Skeletal muscle tissue (tissue), 4 donors: Measurements from ENCODE around the gene COMP. TPM values are rescaled to one million over a fixed set of nuclear protein-coding genes. Genes with fewer than 3 reads are reported as not detected.

ENCODE experiments used
- H3K27ac ChIP-seq: one replicate; pipeline ENCODE4 v1.7.0; 2013; ENCODE audit warnings: mild to moderate bottlenecking, low read depth, low read length, inconsistent platforms
- H3K27me3 ChIP-seq, 3 donors: one replicate each; pipeline ENCODE4 v1.7.0; 2013; ENCODE audit warnings: low read length in 3 of 3; ENCODE audit not compliant: control insufficient read depth in 3 of 3, insufficient read depth in 3 of 3
- H3K36me3 ChIP-seq, 3 donors: one replicate each; pipeline ENCODE4 v1.7.0; 2013; ENCODE audit warnings: low read length in 3 of 3; ENCODE audit not compliant: control insufficient read depth in 3 of 3, insufficient read depth in 3 of 3
- H3K4me1 ChIP-seq, 3 donors: one replicate each; pipeline ENCODE4 v1.7.0; 2013; ENCODE audit warnings: low read length in 3 of 3, mild to moderate bottlenecking in 3 of 3; ENCODE audit not compliant: control insufficient read depth in 3 of 3, insufficient read depth in 3 of 3
- H3K4me3 ChIP-seq, 3 donors: one replicate each; pipeline ENCODE4 v1.7.0; 2013; ENCODE audit warnings: low read length in 3 of 3
- H3K9ac ChIP-seq, 3 donors: one replicate each; pipeline ENCODE4 v1.7.0; 2013; ENCODE audit warnings: low read length in 3 of 3, mild to moderate bottlenecking in 3 of 3, moderate library complexity in 2 of 3, low read depth in 1 of 3
- H3K9me3 ChIP-seq, 3 donors: one replicate each; pipeline ENCODE4 v1.7.0; 2013; ENCODE audit warnings: low read length in 3 of 3; ENCODE audit not compliant: control insufficient read depth in 3 of 3
- total RNA-seq: library from RNA; depleted of rRNA; stranded (reverse); fragments of >200 nt; gene quantifications from one replicate; pipeline ENCODE4 v1.2.3, GENCODE V29; 2014
- donor health status: Osteomylitis.

COMP gene
- total RNA-seq, 1 donor from 2014 or later, result 15.7 TPM

DNA sequence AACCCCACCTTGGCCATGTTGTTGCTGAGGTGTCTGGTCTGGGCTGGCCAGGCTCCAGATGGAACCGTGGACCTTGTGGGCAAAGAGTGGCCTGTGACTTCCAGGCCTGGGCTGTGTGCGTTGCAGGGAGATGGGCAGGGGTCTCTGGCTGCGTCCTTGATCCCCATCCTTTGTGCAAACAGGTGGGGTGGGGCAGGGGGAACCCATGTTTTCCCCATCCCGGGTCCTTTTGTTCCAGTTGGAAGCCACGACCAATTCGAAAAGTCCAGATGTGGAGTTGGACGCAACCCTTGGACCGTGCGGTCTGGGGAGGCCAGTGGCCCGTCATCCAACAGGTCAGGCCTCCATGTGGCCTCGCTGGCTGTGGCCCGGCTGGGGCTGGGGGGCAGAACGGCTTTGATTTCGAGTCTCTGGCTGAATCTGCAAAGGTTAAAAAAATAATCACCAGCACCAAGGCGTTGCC lies 13.1 kb upstream of the COMP start:
- no peaks in the 10 kb centered on the region for H3K9me3 ChIP-seq
- H3K27ac ChIP-seq, result no peak overlapping the region
- no peak overlapping the region for H3K9ac ChIP-seq
- H3K4me3 ChIP-seq, result no peak overlapping the region
- H3K4me1 ChIP-seq, result no peaks in the 10 kb centered on the region
- no peaks in the 10 kb centered on the region for H3K36me3 ChIP-seq
- H3K27me3 ChIP-seq, result peaks cover 13 to 33% (median 13%) of the 10 kb centered on the region in 3 donors

DNA sequence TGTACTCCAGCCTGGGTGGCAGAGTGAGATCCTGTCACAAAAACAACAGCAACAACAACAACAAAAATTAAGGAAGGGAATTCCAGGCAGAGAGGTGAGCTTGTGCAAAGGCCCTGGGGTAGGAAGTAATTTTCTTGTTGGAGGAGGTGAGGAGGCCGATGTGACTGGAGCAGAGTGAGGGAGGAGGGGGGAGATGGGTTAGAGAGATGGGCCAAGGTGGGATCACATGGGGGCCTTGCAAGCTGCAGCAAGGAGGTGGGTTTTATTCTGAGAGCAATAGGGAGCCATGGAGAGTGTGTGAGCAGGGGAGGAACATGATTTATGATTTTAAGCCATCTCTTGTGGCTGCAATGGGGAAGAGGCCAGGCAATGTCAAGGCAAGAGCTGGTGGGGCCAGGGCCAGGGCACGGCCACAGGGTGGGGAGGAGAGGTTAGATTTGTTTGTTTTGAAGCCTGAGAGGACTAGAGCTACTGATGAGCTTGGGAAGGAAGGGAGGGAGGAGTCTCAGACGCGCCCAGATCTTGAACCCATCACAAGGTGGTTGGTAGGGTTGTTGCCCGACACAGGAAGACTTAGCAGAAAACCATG lies 12.5 kb upstream of the COMP start:
- Histone ChIP-seq H3K4me1 (no peaks in the 10 kb centered on the region), H3K9me3 (no peaks in the 10 kb centered on the region), H3K4me3 (no peak overlapping the region), H3K36me3 (no peaks in the 10 kb centered on the region), H3K9ac (no peak overlapping the region), H3K27ac (no peak overlapping the region), H3K27me3 (peaks cover 13 to 38% (median 18%) of the 10 kb centered on the region in 3 donors)

DNA sequence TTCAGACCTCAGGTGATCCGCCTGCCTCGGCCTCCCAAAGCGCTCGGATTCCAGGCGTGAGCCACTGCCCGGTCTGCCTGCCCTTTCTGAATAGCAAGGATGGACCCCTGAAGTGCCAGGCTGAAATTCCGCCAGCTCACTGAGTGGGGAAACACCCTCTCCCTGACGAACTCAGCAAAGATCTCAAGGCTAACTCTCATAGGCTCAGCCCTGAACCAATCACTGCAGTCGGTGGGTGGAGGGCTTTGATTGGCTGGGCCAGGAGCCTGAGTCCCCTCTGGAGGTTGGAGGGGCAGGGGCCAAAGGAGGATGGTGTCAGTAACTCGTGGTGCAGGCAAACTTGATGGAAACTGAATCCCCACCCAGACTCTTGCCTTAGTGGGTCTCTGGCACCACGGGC lies 11.2 kb upstream of the COMP start:
- H3K36me3 ChIP-seq, result no peaks in the 10 kb centered on the region
- H3K4me1 ChIP-seq, result no peaks in the 10 kb centered on the region
- H3K9me3 ChIP-seq, result no peaks in the 10 kb centered on the region
- H3K9ac ChIP-seq, result no peak overlapping the region
- H3K27me3 ChIP-seq, result peaks cover 13 to 47% (median 22%) of the 10 kb centered on the region in 3 donors
- H3K4me3 ChIP-seq, result no peak overlapping the region
- H3K27ac ChIP-seq, result no peak overlapping the region

GRCh38 chr19:18800636-18801035 lies 9.5 kb upstream of the COMP start:
- no peaks in the 10 kb centered on the region for H3K9me3 ChIP-seq
- H3K9ac ChIP-seq, result no peak overlapping the region
- H3K4me3 ChIP-seq, result no peak overlapping the region
- peaks cover 0 to 2% (median 0%) of the 10 kb centered on the region in 3 donors for H3K4me1 ChIP-seq
- peaks cover 22 to 56% (median 26%) of the 10 kb centered on the region in 3 donors for H3K27me3 ChIP-seq
- H3K27ac ChIP-seq, result no peak overlapping the region
- no peaks in the 10 kb centered on the region for H3K36me3 ChIP-seq

DNA sequence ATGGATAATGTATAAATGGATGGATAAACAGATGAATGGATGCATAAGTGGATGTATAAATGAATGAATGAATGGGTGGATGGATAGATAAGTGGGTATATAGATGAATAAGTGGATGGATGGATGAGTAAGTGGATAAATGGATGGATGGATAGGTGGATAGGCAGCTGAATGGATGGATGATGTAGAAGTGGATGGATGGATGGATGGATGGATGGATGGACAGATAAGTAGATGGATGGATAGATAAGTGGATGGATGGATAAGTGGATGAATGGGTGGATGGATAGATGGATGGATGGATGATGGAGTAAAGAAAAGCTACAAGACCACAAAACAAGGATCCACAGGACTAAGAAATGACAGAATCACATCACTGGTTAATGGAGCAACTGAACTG lies 9.0 kb upstream of the COMP start:
- H3K27ac ChIP-seq, result no peak overlapping the region
- no peak overlapping the region for H3K9ac ChIP-seq
- peaks cover 0 to 4% (median 0%) of the 10 kb centered on the region in 3 donors for H3K4me1 ChIP-seq
- peaks cover 26 to 60% (median 26%) of the 10 kb centered on the region in 3 donors for H3K27me3 ChIP-seq
- no peaks in the 10 kb centered on the region for H3K9me3 ChIP-seq
- no peak overlapping the region for H3K4me3 ChIP-seq
- no peaks in the 10 kb centered on the region for H3K36me3 ChIP-seq

- H3K27me3 ChIP-seq, result peaks cover 26 to 59% (median 26%) of the 10 kb centered on the region in 3 donors
Observed at GRCh38 chr19:18799389-18799970, 8.4 kb upstream of the COMP start.

DNA sequence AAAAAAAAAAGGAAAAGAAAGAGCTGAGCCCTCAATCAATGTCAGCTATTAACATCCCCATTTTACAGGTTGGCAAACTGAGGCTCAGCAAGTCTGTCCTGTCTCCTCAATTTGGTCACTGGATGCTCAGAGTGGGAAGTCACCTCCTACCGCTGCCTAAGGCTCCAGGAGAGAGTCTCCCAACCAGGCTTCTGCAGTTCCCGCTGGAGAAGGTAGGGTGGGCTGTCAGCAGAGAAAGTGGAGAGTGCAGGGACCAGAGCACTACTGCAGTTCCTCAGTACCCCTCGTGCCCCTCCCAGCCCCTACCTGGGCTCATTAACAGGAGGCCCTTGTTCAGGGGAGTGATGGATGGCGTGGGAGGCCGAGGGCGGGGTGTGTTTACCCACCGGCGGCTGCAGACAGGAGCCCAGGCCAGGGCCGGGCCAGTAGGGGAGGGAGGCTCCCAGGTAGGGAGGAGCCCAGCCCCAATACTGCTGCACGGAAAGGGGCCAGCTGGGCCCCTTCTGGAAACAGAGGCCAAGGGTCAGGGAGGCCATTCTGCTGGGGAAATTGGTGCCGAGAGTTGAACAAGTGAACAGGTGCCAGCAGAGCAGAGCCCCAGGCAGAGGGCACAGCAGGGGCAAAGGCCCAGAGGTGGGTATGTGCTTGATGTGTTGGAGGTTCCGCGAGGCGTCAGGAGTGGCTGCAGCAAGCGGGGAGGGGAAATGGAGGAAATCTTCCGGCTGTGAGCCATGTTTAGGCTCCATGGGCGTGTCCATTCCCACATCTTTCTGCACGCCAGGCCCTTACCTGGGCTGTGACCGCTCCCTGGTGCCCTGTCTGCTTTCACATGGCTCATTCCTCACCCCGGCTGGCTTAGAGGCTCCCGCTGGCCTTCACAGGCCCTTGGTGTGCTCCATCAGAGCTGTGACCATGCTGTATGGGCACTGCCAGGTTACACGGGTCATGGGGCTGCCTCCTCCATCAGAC lies 7.6 kb upstream of the COMP start:
- H3K27ac ChIP-seq, result no peak overlapping the region
- H3K9me3 ChIP-seq, result no peaks in the 10 kb centered on the region
- no peak overlapping the region for H3K4me3 ChIP-seq
- no peak overlapping the region for H3K9ac ChIP-seq
- peaks cover 26 to 57% (median 26%) of the 10 kb centered on the region in 3 donors for H3K27me3 ChIP-seq
- peaks cover 0 to 4% (median 0%) of the 10 kb centered on the region in 3 donors for H3K4me1 ChIP-seq
- H3K36me3 ChIP-seq, result no peaks in the 10 kb centered on the region

More at GRCh38 chr19:18799389-18799970, 8.4 kb upstream of the COMP start:
- Histone ChIP-seq H3K9me3 (no peaks in the 10 kb centered on the region), H3K9ac (no peak overlapping the region), H3K4me3 (no peak overlapping the region), H3K36me3 (no peaks in the 10 kb centered on the region), H3K27ac (no peak overlapping the region), H3K4me1 (peaks cover 0 to 4% (median 0%) of the 10 kb centered on the region in 3 donors)

DNA sequence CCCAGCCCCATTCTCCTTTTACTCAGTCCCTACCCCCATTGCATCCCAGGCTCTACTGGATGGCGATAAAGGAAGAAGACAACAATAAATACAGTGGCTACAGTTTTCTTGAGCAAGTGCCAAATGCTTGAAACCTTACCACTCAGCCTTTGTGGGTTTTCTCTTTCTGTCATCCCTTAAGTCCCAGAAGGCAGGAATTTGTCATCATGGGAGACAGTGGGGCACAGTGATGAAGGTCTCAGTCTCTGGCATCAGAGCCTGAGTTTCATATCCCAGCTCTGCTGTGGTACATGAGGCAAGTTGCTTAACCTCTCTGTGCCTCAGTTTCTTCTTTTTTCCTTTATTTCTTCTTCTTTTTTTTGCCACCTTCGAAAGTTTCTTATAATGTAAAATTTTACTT lies 5.1 kb upstream of the COMP start:
- H3K27me3 ChIP-seq, result peaks cover 37 to 70% (median 43%) of the 10 kb centered on the region in 3 donors
- no peak overlapping the region for H3K9ac ChIP-seq

GRCh38 chr19:18795540-18795939 lies 4.4 kb upstream of the COMP start:
- H3K9ac ChIP-seq, result no peak overlapping the region
- no peaks in the 10 kb centered on the region for H3K36me3 ChIP-seq
- H3K27me3 ChIP-seq, result peaks cover 40 to 72% (median 50%) of the 10 kb centered on the region in 3 donors
- H3K9me3 ChIP-seq, result no peaks in the 10 kb centered on the region
- H3K27ac ChIP-seq, result no peak overlapping the region
- H3K4me1 ChIP-seq, result peaks cover under 1 to 8% (median 7%) of the 10 kb centered on the region in 3 donors
- no peak overlapping the region for H3K4me3 ChIP-seq

More for the DNA sequence above, 5.1 kb upstream of the COMP start:
- no peaks in the 10 kb centered on the region for H3K9me3 ChIP-seq
- H3K27ac ChIP-seq, result no peak overlapping the region
- H3K4me3 ChIP-seq, result no peak overlapping the region
- H3K4me1 ChIP-seq, result peaks cover 0 to 4% (median under 1%) of the 10 kb centered on the region in 3 donors
- no peaks in the 10 kb centered on the region for H3K36me3 ChIP-seq
